Right lung (tissue), 10 donors: ENCODE data around the gene GABRB1. TPM values are rescaled to one million over a fixed set of nuclear protein-coding genes. Genes with fewer than 3 reads are reported as not detected.

Experiments used
- DNase-seq, 2 donors: peaks; one replicate each; pipeline ENCODE4 v3.0.0-alpha.2; 2013
- long read RNA-seq, 8 donors: transcript quantifications; one replicate each; lab custom pipeline, GENCODE V29; 2026
- polyA plus RNA-seq, 5 donors: library from polyadenylated mRNA; unstranded; fragments of 120-200 nt; gene quantifications; one replicate each; pipeline versions ENCODE4 v1.2.1 to v1.2.3, GENCODE V29; 2013; ENCODE audit warnings: inconsistent platforms in 1 of 5, low replicate concordance in 1 of 5; ENCODE audit not compliant: insufficient read length in 5 of 5, insufficient read depth in 1 of 5

GABRB1 gene
- polyA plus RNA-seq: under 1 TPM in 2 of 5 donors, not detected in 3; 0.08 to 0.33 TPM
- long read RNA-seq, donor 1: 0 reads
- long read RNA-seq, donor 2: 0 reads
- long read RNA-seq, donor 3: 0 reads
- long read RNA-seq, donor 4: 0 reads
- long read RNA-seq, donor 5: 0 reads
- long read RNA-seq, donor 6: 0 reads
- long read RNA-seq, donor 7: 0 reads
- long read RNA-seq, donor 8: 0 reads

DNA sequence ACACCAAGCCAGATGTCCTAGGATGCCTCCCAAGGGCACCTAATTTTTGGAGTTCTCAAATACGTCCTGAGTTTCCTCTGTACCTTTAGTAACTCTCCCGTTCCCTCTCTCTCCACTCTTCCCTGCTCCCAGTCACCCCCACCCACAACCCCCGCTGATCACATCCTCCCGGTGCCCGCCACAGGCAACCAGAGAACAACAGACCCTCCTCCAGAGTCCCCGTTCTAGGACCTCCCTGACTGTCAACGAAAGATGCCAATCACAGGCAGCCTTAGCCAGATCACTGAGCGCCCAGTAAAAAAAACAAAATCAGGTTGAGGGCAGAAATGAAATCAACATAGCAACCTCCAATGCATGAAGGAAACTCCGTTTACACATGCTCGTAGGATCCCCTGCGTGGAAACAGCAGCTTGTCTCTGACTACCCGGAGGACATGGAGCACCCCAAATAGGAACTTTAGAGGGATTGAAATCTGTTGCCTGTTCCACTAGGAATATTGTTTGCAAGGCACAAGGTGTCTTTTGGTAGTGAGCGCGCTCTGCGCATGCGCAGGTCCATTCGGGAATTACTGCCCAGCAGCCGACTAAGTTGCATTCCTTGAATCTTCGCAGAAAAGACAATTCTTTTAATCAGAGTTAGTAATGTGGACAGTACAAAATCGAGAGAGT, at the start of gene GABRB1:
TSS of gene GABRB1 (plus strand) at position 557 of the 668 bp plus-strand sequence.
- DNase-seq: peak; percentile 43 to 51

GRCh38 chr4:46984781-46985180, 46.6 kb upstream of the GABRB1 start:
- no peak for DNase-seq

GRCh38 chr4:46986922-46987638, 44.3 kb upstream of the GABRB1 start:
- DNase-seq: no peak

- DNase-seq: no peak
Observed at GRCh38 chr4:46992338-46992737, 39.0 kb upstream of the GABRB1 start.

DNA sequence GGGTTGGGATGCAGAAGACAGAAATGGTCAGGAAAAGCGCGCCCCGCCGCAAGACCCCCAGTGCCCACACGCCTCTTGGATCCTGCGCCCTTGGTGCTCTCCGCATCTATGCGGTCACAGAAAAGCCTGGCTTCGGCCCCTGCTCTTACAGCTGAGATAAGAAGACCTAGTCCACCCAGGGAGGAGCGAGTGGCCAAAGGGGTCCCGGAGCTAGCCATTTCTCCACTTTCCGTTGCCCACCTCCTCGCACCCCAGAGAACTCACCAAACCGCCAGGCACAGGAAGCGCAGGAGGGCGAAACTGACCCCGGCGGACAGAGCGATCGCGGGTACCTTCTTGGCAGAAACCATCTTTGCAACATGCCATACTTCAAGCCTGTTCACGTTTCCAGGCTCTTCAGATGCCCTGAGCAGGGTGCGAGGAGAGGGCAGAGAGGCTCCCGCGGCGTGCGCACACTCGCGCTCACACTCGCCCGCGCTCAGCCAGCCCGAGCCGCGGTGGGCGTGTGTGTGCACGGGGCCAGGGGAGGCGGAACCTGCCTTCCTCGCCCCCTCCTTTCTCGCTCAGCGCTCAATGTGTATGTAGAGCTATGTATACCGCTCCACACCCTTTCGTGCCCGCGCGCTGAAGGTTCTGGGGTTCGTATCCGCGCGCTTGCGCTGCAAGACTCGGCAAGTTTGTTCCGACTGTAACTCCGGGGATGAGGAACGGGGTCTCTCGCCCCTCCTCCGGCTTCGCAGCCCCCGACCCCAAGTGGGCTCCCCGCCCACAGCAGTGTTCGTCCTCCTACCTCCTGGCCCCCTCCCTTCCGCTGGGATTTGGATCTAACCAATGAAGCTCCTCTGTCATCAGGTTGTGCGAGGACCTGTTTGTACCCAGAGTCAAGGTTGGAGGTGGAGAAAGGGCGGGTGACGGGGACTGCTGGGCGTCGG, 38.0 kb upstream of the GABRB1 start, which contains the start of gene GABRA4:
TSS of gene GABRA4 (minus strand) at position 507 of the 932 bp plus-strand sequence. CDS start at position 350, 157 bp downstream.
- peak in 1 of 2 donors; percentile 9 for DNase-seq

GRCh38 chr4:46994007-46994405, 37.4 kb upstream of the GABRB1 start:
- DNase-seq: no peak

DNA sequence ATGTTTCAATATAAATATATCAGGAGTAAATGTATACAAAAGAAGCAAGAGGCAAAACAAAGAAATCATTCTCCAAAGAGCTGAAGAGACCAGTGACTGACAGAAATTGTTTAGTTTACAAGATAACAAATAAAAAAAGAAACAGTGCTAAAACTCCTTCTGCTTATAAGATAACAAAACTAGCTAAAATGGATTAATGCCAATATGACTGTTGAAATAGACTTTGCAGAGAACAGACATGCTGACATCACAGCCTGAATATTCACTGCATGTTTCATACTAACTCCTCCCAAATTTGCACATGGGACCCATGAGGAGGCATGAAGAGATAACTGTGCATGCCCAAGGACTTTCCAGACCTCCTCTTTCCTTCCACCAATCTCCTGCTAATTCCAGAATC, 31.8 kb upstream of the GABRB1 start:
- DNase-seq: no peak

DNA sequence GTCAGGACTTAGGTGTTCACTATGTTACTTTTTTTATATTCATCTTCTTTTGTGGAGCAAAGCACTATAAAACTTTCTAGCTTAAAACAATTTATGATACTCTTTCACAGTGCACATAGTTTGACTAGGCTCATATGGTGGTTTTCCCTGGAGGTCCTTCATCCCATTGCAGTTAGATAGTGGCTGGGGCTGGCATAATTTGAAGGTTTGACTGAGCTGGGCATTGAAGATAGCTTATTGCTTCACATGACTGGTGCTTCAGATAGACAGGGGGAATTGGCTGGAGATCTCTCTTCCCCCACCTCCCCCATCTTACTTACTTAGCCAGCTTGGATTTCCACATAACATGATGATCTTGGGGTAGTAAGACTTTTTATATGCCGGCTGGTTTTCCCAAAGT, 31.0 kb upstream of the GABRB1 start:
- no peak for DNase-seq

GRCh38 chr4:47002580-47002979, 28.8 kb upstream of the GABRB1 start:
- DNase-seq: no peak

- no peak for DNase-seq
Observed at GRCh38 chr4:47010347-47010911, 20.9 kb upstream of the GABRB1 start.

- DNase-seq: no peak
Observed at GRCh38 chr4:47010912-47011446, 20.4 kb upstream of the GABRB1 start.

GRCh38 chr4:47012676-47013075, 18.7 kb upstream of the GABRB1 start:
- no peak for DNase-seq

DNA sequence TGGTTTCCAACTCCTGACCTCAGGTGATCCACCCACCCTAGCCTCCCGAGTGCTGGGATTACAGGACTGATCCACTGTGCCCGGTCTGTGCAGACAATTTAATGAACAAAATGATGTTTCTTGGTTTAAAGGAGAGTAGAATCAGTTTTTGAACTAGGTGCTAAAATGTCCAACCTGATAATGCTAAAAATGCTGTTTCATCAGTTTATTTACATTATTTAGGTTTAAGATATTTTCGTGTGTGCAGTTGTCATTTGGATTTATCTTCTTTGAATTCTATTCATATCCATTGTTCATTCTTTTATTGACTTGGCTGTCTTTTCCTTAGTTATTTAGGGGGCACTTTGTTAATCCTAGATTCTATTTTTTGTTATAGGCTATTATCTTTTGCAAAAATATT, 18.0 kb upstream of the GABRB1 start:
- DNase-seq: no peak

DNA sequence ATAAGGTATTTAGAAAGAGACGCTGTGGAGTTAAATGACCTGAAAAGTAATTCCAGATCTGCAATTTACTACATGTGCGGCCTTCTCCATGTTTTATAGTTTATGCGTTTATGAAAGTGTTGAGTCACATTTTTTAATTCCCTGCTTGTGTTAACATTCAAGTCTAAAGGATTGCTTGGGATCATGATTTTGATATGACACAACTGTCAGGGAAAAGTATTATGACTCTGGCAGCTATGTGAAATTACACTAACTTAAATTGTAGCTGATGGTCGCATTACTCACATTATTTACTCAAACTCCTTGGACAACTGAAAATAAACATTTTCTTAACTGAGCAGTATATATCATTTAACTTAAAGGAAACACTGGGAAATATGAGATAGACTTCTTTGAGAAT, 14.3 kb upstream of the GABRB1 start:
- DNase-seq: peak in 1 of 2 donors; percentile 20

- DNase-seq: peak in 1 of 2 donors; percentile 6
Observed at GRCh38 chr4:47017494-47017893, 13.9 kb upstream of the GABRB1 start.

DNA sequence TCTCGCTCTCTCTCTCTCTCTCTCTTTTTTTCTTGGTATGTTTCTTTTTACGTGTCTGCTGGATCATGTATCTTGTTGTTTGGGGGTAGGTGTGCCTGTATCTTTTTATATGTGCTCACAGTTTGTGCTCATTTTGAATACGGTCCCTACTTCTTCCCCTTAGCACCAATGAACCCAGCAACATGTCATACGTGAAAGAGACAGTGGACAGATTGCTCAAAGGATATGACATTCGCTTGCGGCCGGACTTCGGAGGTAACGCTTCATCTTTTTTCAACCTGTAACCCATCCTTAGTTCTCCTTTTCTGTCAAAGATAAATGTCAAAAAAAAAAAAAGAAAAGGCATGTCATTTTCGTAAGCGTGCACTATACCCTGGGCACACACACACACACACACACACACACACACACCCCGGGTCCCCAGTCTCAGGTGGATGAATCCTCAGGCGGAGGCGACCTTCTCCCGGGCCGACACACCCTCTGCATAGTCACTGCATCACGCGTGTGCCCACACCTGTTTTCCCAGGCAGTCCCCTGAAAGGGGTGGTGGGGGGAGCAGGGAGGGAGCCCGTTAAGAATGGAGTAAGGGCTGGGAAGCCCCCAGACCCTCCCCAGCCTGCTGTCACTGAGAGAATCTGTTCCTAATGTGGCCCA, 511 bp downstream of the GABRB1 start:
- DNase-seq: no peak

GRCh38 chr4:47032405-47033106, 1.2 kb downstream of the GABRB1 start:
- DNase-seq: peak; percentile 42 to 60

GRCh38 chr4:47038263-47038662, 6.9 kb downstream of the GABRB1 start:
- no peak for DNase-seq

- DNase-seq: no peak
Observed at GRCh38 chr4:47040828-47041227, 9.5 kb downstream of the GABRB1 start.

DNA sequence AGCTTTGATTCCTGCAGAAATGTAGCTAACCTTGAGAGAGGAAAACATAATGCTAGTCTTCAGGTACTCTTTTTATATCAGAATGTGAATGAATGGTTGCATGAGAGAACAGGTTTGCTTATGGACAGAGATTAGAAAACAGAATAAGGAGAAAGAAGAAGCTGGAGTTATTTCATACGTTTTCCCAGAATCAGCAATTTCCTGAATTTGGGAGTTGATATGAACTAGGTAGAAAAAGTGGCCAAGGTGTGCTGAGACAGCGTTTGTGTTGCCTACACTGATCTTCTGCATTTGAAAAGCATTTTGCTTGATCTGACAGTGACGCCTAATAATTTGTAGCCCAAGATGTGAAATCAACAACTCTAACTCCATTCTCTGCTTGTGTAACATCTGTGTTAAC, 12.5 kb downstream of the GABRB1 start:
- no peak for DNase-seq
